Measurements from ENCODE around the gene GSTA4. TPM values are rescaled to one million over a fixed set of nuclear protein-coding genes. Genes with fewer than 3 reads are reported as not detected.

GSTA4 gene
- total RNA-seq, 6 donors from 2014 or later: 29.0 to 151 (median 80.8) TPM

- TF ChIP-seq, protein P1, sequence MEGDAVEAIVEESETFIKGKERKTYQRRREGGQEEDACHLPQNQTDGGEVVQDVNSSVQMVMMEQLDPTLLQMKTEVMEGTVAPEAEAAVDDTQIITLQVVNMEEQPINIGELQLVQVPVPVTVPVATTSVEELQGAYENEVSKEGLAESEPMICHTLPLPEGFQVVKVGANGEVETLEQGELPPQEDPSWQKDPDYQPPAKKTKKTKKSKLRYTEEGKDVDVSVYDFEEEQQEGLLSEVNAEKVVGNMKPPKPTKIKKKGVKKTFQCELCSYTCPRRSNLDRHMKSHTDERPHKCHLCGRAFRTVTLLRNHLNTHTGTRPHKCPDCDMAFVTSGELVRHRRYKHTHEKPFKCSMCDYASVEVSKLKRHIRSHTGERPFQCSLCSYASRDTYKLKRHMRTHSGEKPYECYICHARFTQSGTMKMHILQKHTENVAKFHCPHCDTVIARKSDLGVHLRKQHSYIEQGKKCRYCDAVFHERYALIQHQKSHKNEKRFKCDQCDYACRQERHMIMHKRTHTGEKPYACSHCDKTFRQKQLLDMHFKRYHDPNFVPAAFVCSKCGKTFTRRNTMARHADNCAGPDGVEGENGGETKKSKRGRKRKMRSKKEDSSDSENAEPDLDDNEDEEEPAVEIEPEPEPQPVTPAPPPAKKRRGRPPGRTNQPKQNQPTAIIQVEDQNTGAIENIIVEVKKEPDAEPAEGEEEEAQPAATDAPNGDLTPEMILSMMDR (IDR thresholded peaks at IDR 0.05): no peak
- TF ChIP-seq POLR2A (IDR thresholded peaks at IDR 0.05) (no peak), EP300 (IDR thresholded peaks at IDR 0.05) (no peak), POLR2AphosphoS5 (IDR thresholded peaks at IDR 0.05) (no peak)
- H3K36me3 ChIP-seq: no peaks in the 10 kb centered on the region
- H3K27me3 ChIP-seq: no peaks in the 10 kb centered on the region
- no peak for ATAC-seq (ENCODE audit: low FRiP score in 2 of 2)
- WGBS, 2 donors: 75% methylated on average over 2 of the region's 2 CpGs
- no peaks in the 10 kb centered on the region for H3K9me3 ChIP-seq
- H3K27ac ChIP-seq: no peak overlapping the region
- no peaks in the 10 kb centered on the region for H3K4me1 ChIP-seq
- no peak overlapping the region for H3K4me3 ChIP-seq
- no peak for DNase-seq
Observed at GRCh38 chr6:52937908-52938307, 57.2 kb downstream of the GSTA4 start.

GRCh38 chr6:52933778-52934177, 61.3 kb downstream of the GSTA4 start:
- WGBS, 2 donors: 82% methylated on average over 2 of the region's 2 CpGs
- TF ChIP-seq POLR2AphosphoS5 (IDR thresholded peaks at IDR 0.05): no peak
- no peak for TF ChIP-seq EP300 (IDR thresholded peaks at IDR 0.05)
- TF ChIP-seq POLR2A (IDR thresholded peaks at IDR 0.05): no peak
- TF ChIP-seq, protein P1 (IDR thresholded peaks at IDR 0.05): no peak
- H3K36me3 ChIP-seq: no peaks in the 10 kb centered on the region
- no peak overlapping the region for H3K27ac ChIP-seq
- DNase-seq: no peak
- H3K9me3 ChIP-seq: no peaks in the 10 kb centered on the region
- no peak overlapping the region for H3K4me3 ChIP-seq
- H3K27me3 ChIP-seq: no peaks in the 10 kb centered on the region
- no peak for ATAC-seq (ENCODE audit: low FRiP score in 2 of 2)
- peaks cover 0 to 6% (median 5%) of the 10 kb centered on the region in 4 donors for H3K4me1 ChIP-seq

- TF ChIP-seq, protein P1 (IDR thresholded peaks at IDR 0.05): peak in 1 of 6 experiments; percentile 21
- TF ChIP-seq POLR2A (IDR thresholded peaks at IDR 0.05) (peak in 1 of 4 donors; percentile 38), POLR2AphosphoS5 (IDR thresholded peaks at IDR 0.05) (peak; percentile 41 to 55), EP300 (IDR thresholded peaks at IDR 0.05) (peak; percentile 17 to 97 (median 71))
- peak in 1 of 2 donors; percentile 77 for DNase-seq
- Histone ChIP-seq H3K4me1 (peaks cover 0 to 6% (median 5%) of the 10 kb centered on the region in 4 donors), H3K27ac (peak overlapping the region in 2 of 4 donors; percentile 71 to 82), H3K9me3 (no peaks in the 10 kb centered on the region), H3K4me3 (no peak overlapping the region), H3K27me3 (no peaks in the 10 kb centered on the region), H3K36me3 (no peaks in the 10 kb centered on the region)
- peak; percentile 76 to 79 for ATAC-seq (ENCODE audit: low FRiP score in 2 of 2)
- WGBS, 2 donors: 42 to 45% methylated on average over 2 of the region's 2 CpGs
Observed at GRCh38 chr6:52931351-52931750, 63.7 kb downstream of the GSTA4 start.

- Histone ChIP-seq H3K9me3 (no peaks in the 10 kb centered on the region), H3K36me3 (no peaks in the 10 kb centered on the region), H3K27me3 (no peaks in the 10 kb centered on the region), H3K4me3 (no peak overlapping the region), H3K27ac (peak overlapping the region in 3 of 4 donors; percentile 27 to 82 (median 71)), H3K4me1 (peaks cover 0 to 13% (median 5%) of the 10 kb centered on the region in 4 donors)
- ATAC-seq (ENCODE audit: low FRiP score in 2 of 2): peak; percentile 33 to 67
- no peak for TF ChIP-seq POLR2A (IDR thresholded peaks at IDR 0.05)
- TF ChIP-seq, protein P1 (IDR thresholded peaks at IDR 0.05): no peak
- no peak for TF ChIP-seq EP300 (IDR thresholded peaks at IDR 0.05)
- TF ChIP-seq POLR2AphosphoS5 (IDR thresholded peaks at IDR 0.05): peak in 1 of 2 donors; percentile 28
- peak in 1 of 2 donors; percentile 83 for DNase-seq
- whole genome bisulfite sequencing, 2 donors: 75 to 76% methylated on average over 6 of the region's 6 CpGs
Observed at GRCh38 chr6:52929321-52930164, 65.5 kb downstream of the GSTA4 start.

Other genes starting within 250 kb of the GSTA4 start
- 10 to 100 TPM in 1 of 6 donors, 1 to 10 TPM in 2, under 1 TPM in 1, not detected in 2; 0.40 to 35.8 (median 1.6) TPM for gene GSTA2, start 231.8 kb downstream of the GSTA4 start, total RNA-seq
- 10 to 100 TPM in 2 of 6 donors, 1 to 10 TPM in 4; 1.2 to 60.9 (median 8.3) TPM for gene GSTA1, start 191.5 kb downstream of the GSTA4 start, total RNA-seq
- gene GSTA5, start 154.5 kb downstream of the GSTA4 start, total RNA-seq: not detected
- gene GSTA3, start 85.6 kb downstream of the GSTA4 start, total RNA-seq: 1 to 10 TPM in 1 of 6 donors, under 1 TPM in 4, not detected in 1; 0.46 to 2.0 (median 0.57) TPM
- gene CILK1, start 66.5 kb upstream of the GSTA4 start, total RNA-seq: 10 to 100 TPM in 3 of 6 donors, 1 to 10 TPM in 3; 9.0 to 25.1 (median 10.3) TPM
- 10 to 100 TPM; 56.2 to 98.5 (median 83.0) TPM for gene FBXO9, start 70.1 kb upstream of the GSTA4 start, total RNA-seq
- under 1 TPM in 2 of 6 donors, not detected in 4; 0.20 to 0.22 TPM for gene GCM1, start 153.6 kb upstream of the GSTA4 start, total RNA-seq

Data from upper lobe of left lung (tissue), 6 donors.